HG03064 (cell line): ENCODE results near the gene UCP2.

Experiments used
- ATAC-seq: cut with Tn5 transposase; IDR thresholded peaks from one replicate; pipeline ENCODE4 v1.9.1; 2021; ENCODE audit warnings: low read depth; ENCODE audit not compliant: unreplicated experiment

Gene UCP2

DNA sequence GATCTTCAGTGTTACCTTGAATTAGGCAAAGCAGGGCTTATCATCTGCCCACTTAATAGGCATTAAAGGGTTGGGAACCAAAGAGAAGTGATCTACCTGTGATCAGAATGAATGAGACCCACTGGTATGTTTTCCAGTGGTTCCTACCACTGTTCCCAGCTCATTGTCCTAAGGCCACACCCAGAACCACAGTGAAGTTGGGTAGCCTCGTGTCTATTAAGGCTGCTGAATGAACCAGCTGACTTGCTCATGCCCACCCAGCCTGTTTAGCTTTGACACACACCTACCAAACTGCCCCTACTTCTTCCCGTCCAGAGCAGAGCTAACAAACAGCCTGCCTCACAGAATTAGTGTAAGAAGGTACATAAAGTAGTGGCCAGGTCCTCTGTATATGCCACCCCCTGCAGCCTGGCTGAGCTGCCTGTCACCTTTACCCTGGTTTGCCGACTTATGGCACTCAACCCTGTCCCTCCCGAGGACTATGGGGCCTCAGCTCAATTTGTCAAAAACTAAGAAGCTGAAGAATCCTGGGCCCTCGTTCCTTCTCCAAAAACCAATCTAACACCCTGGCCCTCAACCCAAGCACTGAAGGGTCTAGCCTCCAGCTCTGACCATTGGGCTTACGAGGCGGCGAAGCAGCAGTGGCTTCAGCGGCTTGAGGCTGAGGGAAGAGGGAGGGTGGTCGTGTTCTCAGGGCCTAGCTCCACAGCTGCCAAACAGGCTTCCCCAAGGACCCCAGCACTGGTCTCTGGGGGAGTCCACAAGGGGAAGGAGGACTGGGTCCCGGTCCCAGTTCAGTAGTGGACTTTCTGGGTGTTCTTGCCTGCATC lies 9.8 kb downstream of the UCP2 start:
- ATAC-seq, result no peak

DNA sequence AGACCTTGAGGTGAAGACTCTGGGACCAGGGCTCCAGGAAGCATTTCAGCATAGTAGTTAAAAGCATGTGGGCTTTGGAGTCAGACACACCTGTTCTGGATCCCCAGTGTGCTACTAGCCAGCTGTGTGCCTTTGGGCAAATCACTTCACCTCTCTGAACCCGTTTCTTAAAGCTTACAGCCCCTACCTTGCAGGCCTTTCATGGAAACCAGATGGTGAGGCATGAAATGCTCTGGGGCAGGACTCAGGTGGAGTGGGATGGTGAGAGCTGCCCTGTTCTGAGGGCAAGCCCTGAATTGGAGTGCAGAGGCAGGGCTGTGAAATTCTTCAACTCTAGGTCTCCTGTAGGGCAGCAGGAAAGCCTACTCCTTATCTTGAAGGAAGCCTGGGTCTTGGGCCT lies 10.5 kb downstream of the UCP2 start:
- no peak for ATAC-seq

- ATAC-seq, result no peak
These were observed 11.4 kb downstream of the UCP2 start for GRCh38 chr11:73971175-73971719.

DNA sequence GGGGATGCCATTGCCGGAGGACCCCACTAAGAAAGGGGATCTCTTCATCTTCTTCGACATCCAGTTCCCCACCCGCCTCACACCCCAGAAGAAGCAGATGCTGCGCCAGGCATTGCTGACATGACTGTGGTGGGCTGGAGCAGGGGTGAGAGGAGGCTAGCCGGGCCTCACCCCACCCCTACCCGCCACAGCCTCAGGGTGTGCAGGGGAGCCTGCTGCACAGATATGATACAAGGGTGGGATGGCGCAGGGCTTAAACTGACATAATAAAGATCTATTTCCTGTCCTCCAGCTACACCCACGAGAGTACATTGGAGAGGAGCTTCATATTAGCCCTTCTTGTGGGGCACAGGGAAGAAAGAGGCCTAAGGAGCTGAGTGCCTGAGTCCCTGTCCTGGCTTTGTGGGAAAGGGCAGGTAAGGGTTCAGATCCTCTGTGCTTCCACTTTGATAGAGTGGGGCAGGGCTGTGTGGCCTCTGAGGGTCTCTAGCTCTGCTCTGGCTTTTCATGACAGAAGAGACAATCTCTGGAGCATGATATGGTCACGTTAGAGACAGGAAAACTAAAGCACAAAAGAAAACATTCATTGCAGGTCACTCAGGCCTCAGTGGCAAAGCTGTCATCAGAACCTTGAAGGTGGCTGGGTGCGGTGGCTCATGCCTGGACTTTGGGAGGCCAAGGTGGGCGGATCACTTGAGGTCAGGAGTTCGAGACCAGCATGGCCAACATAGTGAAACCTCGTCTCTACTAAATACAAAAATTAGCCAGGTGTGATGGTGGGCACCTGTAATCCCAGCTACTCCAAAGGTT lies 12.4 kb downstream of the UCP2 start:
- ATAC-seq, result no peak

GRCh38 chr11:73969091-73969490 lies 13.6 kb downstream of the UCP2 start:
- no peak for ATAC-seq

GRCh38 chr11:73968356-73968966 lies 14.2 kb downstream of the UCP2 start:
- ATAC-seq, result no peak

GRCh38 chr11:73965764-73966121 lies 16.9 kb downstream of the UCP2 start:
- no peak for ATAC-seq

DNA sequence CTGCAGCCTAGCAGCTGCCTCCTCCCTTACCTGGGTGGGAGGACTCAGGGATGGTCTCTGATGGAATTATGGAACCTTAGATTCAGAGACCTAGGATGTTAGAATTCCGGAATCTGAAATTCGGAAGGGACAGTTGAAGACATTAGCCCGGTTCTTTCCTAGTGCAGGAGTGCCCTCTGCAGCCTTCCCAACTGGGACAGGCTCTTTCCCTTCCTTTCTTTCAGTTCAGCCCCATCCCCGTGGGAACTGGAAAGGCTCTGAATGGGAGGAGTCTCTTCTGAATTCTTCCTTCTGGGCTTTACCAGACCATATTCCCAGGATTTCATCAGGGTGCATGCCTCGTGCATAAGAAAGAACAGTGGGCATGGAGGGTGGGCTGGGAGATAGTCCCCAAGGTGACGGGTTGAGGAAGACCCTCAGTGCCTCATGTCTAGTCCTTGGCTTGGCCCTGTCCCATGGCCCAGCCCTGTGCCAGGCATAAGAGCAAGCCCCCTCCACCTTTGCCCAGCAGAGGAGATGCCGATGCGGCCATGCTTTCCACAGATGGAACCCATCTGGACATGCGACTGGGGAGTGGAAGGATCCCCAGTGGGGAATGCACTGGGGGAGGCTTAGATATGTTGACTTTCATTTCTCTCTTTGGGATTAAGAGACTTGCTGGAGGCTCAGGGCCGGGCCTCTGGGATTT lies 17.4 kb downstream of the UCP2 start:
- ATAC-seq, result no peak

- no peak for ATAC-seq
These were observed 18.8 kb downstream of the UCP2 start for GRCh38 chr11:73963861-73964260.

- no peak for ATAC-seq
These were observed 20.4 kb downstream of the UCP2 start for GRCh38 chr11:73962101-73962705.

- no peak for ATAC-seq
These were observed 21.3 kb downstream of the UCP2 start for GRCh38 chr11:73961321-73961720.

DNA sequence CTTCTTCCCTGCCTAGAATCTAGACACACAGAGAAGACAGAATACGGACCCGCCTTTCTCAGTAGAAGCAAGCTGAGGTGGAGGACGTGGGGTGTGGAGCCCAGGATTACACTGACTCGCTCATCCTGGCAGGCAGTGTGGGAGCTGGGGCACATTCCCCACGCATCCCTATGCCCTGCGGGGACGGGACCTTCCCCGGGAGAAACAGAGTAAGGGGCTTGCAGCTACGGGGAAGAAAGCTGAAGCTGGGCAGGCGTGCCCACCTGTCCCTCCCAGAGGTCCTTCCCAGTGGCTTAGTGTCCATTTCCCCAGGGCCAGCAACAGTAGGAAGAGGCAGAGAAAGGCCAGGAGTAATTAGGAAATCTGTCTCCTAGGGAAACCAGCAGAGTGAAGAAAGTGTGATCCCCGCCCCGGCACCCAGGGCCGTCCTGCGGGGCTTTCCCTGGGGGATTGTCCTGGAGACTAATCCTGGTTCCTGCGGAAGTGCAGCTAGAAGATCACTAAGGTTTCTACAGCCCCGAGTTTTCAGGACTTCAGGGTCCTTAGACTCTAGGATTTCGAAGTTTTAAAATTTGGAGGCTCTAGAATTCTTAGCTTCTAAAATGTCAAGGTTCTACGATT lies 24.0 kb downstream of the UCP2 start:
- no peak for ATAC-seq

GRCh38 chr11:73957654-73958361 lies 24.8 kb downstream of the UCP2 start:
- no peak for ATAC-seq

- ATAC-seq, result no peak
These were observed 25.6 kb downstream of the UCP2 start for GRCh38 chr11:73956876-73957653.

GRCh38 chr11:73951797-73952196 lies 30.8 kb downstream of the UCP2 start:
- ATAC-seq, result no peak

DNA sequence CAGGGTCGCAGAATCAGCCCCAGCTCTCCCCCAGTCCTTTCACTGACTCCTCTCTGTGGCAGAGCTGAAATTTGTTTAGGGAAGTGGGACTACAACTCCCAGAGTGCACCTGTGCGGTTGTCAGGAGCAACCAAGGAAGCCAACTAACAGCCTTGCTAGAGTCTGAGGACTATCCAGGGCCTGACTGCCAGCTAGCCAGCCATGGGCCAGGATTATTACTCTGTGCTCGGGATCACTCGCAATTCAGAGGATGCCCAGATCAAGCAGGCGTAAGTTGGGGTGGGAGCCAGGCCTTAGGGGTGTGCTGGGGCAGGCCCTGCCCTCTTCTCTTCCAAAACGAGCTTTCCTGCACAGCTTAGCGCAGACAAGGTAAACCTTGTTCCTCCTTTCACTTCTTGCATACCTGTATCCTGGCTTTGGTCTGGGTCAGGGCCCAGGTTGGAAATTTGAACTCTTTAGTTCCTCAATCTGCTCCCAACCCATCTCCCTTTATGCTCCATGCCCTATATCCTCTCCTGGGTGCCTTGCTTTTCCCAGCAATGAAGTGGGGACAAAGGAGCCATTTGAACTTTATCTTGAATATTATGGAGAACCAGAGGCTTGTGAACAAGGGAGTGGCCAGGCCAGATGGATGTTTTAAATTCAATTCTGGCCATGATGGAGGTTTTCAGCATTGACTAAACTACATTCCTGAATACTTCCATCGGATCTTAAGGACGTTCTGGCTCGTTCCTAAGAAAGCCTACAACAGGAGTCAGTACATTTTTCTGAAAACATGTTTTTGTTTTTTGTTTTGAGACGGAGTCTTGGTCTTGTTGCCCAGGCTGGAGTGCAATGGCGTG lies 31.6 kb downstream of the UCP2 start, which contains the start of gene DNAJB13:
Gene DNAJB13, plus strand, starts transcription at position 158 of the 842 bp plus-strand sequence. Its CDS starts 44 bp downstream, at position 202.
- ATAC-seq, result no peak

- ATAC-seq, result no peak
These were observed 32.7 kb downstream of the UCP2 start for GRCh38 chr11:73949912-73950311.
